ENCODE measurements around the gene SEMA3D.

SEMA3D gene

DNA sequence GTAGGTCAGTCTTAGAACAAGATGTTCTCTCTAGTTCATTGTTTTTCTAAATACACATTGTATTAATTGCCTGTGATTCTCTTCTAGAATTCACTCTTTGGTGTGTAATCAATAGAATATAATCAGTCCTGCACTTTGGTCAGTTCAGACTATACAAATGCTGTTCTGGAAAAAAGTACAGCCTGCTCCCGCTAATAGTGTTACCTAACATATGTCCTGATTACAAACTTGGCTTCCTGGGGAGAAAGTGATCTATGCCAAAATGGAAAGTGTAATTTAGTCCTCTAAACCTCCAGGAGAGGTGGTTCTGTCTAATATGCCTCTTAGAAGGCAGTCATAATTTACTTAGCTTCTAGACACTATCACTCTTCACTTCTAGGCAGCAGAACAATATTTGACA is 215.5 kb downstream of the SEMA3D start:
- CTCF ChIA-PET = no interaction called here
- TF ChIP-seq, protein P1, sequence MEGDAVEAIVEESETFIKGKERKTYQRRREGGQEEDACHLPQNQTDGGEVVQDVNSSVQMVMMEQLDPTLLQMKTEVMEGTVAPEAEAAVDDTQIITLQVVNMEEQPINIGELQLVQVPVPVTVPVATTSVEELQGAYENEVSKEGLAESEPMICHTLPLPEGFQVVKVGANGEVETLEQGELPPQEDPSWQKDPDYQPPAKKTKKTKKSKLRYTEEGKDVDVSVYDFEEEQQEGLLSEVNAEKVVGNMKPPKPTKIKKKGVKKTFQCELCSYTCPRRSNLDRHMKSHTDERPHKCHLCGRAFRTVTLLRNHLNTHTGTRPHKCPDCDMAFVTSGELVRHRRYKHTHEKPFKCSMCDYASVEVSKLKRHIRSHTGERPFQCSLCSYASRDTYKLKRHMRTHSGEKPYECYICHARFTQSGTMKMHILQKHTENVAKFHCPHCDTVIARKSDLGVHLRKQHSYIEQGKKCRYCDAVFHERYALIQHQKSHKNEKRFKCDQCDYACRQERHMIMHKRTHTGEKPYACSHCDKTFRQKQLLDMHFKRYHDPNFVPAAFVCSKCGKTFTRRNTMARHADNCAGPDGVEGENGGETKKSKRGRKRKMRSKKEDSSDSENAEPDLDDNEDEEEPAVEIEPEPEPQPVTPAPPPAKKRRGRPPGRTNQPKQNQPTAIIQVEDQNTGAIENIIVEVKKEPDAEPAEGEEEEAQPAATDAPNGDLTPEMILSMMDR (IDR thresholded peaks at IDR 0.05; ENCODE audit: insufficient read depth, low read length, missing control alignments) = no peak
- POLR2A ChIA-PET = interaction anchor here (0.7 kb wide), 1 partner anchor 25 kb away, joined by 3 read pairs; no protein-coding TSS in a partner anchor
- H3K4me3 ChIP-seq (ENCODE audit: low read depth, low read length) = no peak overlapping the region
- no peak for DNase-seq (ENCODE audit: low read depth, low spot score)

DNA sequence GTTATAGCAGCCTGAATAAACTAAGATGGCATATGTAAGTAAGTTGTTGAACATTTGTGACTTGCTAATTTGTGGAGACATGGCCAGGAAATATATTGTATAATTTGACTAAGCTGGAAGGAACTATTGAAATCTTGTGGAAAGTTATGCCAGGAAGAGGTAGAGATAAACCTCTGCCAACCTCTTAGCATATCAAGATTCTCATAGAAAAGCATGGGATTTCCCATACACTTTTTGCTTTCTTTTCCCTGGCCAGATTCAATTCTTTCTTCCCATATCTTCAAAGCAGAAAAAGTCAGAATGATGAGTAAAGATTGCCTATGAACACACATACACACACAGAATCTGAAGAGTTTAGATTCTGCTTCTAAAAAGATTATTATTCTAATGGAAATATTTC is 216.2 kb downstream of the SEMA3D start:
- ChIA-PET POLR2A (no interaction called here), CTCF (no interaction called here)
- TF ChIP-seq, protein P1 (IDR thresholded peaks at IDR 0.05; ENCODE audit: insufficient read depth, low read length, missing control alignments) = no peak
- H3K4me3 ChIP-seq (ENCODE audit: low read depth, low read length) = no peak overlapping the region
- no peak for DNase-seq (ENCODE audit: low read depth, low spot score)

DNA sequence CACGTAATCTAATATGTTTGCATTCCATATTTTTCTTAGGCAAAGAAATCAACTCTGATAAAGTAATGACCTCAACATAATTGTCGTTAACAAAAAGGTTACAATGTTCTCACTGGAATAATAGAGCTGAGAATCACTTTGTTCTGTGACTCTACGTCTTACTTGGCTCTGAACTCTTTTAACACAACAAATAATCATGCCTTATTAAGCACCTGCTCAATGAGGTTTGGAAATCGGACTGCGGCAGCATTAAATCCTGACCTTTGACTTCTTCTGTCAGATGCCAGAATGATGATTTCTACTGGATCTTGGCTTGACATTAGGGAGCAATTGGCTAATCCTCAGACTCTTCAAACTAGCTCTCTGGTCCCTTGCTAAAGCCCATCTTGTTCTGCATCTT is 233.6 kb downstream of the SEMA3D start:
- CTCF ChIA-PET = no interaction called here
- no peak overlapping the region for H3K4me3 ChIP-seq (ENCODE audit: low read depth, low read length)
- no peak for DNase-seq (ENCODE audit: low read depth, low spot score)
- TF ChIP-seq, protein P1 (IDR thresholded peaks at IDR 0.05; ENCODE audit: insufficient read depth, low read length, missing control alignments) = no peak
- POLR2A ChIA-PET = no interaction called here

GRCh38 chr7:84950836-84951235 is 236.0 kb downstream of the SEMA3D start:
- ChIA-PET CTCF (no interaction called here), POLR2A (no interaction called here)
- DNase-seq (ENCODE audit: low read depth, low spot score) = no peak
- TF ChIP-seq, protein P1 (IDR thresholded peaks at IDR 0.05; ENCODE audit: insufficient read depth, low read length, missing control alignments) = no peak
- H3K4me3 ChIP-seq (ENCODE audit: low read depth, low read length) = no peak overlapping the region

DNA sequence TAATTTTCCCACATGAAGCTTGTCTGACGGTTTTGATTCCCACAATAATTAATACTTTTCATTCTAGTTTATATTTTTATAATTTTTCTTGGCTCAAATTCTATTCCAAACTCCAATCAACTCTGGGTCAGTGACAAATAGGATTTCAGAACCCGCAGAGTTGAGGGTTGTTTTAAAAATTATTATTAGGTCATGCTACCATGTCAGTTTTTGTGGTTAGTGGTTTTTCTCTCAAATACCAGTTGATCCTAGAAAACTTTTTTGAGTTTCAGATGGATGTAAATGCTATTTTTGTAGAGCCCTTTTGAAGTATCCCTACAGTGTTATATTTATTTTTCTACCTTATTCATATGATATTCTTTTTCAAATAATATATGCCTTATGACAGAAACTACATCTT is 237.4 kb downstream of the SEMA3D start:
- no peak overlapping the region for H3K4me3 ChIP-seq (ENCODE audit: low read depth, low read length)
- POLR2A ChIA-PET = no interaction called here
- no peak for DNase-seq (ENCODE audit: low read depth, low spot score)
- TF ChIP-seq, protein P1 (IDR thresholded peaks at IDR 0.05; ENCODE audit: insufficient read depth, low read length, missing control alignments) = no peak
- CTCF ChIA-PET = no interaction called here

DNA sequence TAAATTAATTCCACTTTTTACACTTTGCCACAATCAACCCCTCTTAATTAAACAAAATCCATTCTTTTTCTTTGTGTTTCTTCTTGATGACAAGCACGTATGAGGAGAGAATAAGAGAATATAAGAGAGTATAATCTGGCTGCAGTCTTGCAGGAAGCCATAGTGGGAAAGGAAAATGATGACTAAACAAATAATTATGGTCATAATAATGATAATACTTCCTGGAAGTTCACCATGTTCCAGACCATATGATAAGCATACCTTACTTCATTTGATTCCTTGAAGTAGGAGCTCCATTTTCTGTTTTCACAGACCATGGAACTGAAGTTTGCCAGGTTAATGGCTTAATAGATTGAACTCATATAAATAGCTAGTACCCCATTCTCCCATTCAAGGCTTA is 237.8 kb downstream of the SEMA3D start:
- ChIA-PET CTCF (no interaction called here), POLR2A (no interaction called here)
- TF ChIP-seq, protein P1 (IDR thresholded peaks at IDR 0.05; ENCODE audit: insufficient read depth, low read length, missing control alignments) = no peak
- DNase-seq (ENCODE audit: low read depth, low spot score) = no peak
- H3K4me3 ChIP-seq (ENCODE audit: low read depth, low read length) = no peak overlapping the region
